ENCODE results near the gene IL3.
A peak's percentile ranks its signal among the peaks of the same experiment; 100 is the strongest.

The IL3 gene

DNA sequence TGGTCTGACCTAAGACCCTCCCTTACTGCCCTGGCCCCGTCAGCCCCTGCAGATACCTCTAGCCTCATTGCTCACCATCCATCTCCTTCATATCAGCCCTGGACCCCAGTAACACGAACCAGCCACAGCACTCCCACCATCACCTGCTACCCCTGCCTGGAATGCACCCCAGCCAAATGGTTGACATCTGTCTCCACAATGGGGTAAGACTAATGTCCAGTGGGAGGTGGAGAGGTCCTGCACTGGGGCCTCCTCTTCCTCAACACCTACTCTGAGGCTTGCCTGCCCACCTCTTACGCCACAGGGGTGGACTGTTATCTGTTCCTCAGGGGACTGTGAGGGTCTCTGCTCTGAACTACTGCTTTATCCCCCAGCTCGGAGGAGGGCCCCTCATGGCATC lies 25.2 kb downstream of the IL3 start:
- no peak for DNase-seq (ENCODE audit: low read depth)
- H3K4me3 ChIP-seq (replicated peaks; ENCODE audit: low read depth, low read length), result no peak overlapping the region
- TF ChIP-seq, protein P1, sequence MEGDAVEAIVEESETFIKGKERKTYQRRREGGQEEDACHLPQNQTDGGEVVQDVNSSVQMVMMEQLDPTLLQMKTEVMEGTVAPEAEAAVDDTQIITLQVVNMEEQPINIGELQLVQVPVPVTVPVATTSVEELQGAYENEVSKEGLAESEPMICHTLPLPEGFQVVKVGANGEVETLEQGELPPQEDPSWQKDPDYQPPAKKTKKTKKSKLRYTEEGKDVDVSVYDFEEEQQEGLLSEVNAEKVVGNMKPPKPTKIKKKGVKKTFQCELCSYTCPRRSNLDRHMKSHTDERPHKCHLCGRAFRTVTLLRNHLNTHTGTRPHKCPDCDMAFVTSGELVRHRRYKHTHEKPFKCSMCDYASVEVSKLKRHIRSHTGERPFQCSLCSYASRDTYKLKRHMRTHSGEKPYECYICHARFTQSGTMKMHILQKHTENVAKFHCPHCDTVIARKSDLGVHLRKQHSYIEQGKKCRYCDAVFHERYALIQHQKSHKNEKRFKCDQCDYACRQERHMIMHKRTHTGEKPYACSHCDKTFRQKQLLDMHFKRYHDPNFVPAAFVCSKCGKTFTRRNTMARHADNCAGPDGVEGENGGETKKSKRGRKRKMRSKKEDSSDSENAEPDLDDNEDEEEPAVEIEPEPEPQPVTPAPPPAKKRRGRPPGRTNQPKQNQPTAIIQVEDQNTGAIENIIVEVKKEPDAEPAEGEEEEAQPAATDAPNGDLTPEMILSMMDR (IDR thresholded peaks at IDR 0.05; ENCODE audit: low read length, missing control alignments), result no peak

DNA sequence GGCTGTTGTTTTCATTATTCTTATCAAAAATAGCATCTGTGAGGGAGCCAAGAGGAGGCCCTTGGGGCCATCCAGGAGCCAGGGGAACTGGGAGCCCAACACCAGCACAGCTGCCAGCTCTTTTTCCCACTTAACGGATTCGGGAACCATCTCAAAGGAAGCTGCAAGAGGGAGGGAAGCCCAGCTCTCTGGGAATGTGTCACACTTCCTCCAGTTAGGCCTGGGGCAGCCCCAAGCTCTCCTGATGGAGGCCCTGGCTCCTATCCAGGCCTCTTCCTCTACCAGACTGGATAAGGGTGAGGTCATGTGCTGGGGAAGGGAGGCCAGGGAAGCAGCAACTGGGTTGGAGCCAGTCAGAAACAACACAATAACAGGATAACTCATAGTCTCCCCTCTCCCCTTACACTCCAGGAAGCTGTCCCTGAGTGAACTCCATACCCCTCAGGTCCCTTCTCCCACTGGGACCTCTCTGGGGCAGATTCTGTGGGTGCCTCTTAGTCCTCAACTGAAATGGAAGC lies 25.9 kb downstream of the IL3 start:
- peak; percentile 99 for DNase-seq (ENCODE audit: low read depth)
- no peak overlapping the region for H3K4me3 ChIP-seq (replicated peaks; ENCODE audit: low read depth, low read length)
- TF ChIP-seq, protein P1 (IDR thresholded peaks at IDR 0.05; ENCODE audit: low read length, missing control alignments), result no peak

DNA sequence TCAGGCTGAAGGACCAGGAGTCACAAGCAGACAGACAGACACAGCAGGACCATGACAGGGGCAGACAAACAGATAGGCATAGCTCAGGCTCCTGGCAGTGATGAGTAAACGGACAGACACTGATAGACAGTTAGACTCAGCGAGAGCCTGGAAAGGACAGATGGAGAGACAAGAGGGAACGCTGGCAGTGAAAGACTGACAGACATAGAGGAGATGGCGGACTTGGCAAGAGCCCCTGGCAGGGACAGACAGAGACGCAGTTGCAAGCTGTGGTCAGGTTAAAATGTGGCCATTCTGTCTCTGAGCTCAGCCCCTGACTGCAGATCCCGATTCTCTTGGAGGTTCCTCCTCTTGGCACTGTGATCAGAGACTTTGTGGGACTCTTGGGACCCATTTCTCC lies 26.7 kb downstream of the IL3 start:
- H3K4me3 ChIP-seq (replicated peaks; ENCODE audit: low read depth, low read length), result no peak overlapping the region
- TF ChIP-seq, protein P1 (IDR thresholded peaks at IDR 0.05; ENCODE audit: low read length, missing control alignments), result no peak
- DNase-seq (ENCODE audit: low read depth), result no peak

DNA sequence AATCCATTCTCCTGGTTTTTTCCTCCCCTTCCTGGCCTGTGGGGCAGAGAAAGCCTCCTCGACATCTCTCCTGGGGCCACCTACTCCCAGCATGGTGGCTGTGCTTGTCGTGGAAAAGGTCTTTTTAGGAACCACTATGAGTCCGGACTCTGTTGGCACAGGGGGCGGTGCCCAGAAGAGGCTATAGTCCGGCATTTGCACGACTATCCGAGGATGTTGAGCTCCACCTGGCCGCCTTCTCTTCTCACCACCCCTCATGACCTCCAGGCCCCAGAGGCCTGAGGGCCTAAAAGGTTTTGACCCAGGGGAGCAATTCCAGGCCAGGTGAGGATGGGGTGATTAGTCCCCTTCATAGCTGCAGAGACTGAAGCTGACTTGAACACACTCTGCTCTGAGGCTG lies 27.2 kb downstream of the IL3 start:
- no peak overlapping the region for H3K4me3 ChIP-seq (replicated peaks; ENCODE audit: low read depth, low read length)
- TF ChIP-seq, protein P1 (IDR thresholded peaks at IDR 0.05; ENCODE audit: low read length, missing control alignments), result no peak
- no peak for DNase-seq (ENCODE audit: low read depth)

DNA sequence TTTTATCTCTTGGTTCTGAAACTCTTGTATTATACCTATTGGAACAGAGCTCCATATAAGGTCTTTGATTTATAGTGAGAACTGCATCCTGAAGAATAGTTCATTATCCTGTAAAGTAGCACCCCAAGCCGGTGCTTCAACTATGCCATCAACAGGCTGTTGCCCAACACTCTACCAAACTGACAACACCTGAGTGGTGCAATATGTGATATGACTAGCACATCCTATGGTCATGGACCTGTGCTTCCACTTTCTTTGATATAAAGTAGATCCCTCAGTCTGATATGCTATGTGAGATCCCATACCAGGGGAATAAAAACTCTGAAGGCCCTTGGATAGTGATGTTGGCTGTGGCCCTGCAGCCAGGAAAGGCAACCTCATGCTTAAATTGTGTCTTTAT lies 28.9 kb downstream of the IL3 start:
- TF ChIP-seq, protein P1 (IDR thresholded peaks at IDR 0.05; ENCODE audit: low read length, missing control alignments), result no peak
- H3K4me3 ChIP-seq (replicated peaks; ENCODE audit: low read depth, low read length), result no peak overlapping the region
- no peak for DNase-seq (ENCODE audit: low read depth)

DNA sequence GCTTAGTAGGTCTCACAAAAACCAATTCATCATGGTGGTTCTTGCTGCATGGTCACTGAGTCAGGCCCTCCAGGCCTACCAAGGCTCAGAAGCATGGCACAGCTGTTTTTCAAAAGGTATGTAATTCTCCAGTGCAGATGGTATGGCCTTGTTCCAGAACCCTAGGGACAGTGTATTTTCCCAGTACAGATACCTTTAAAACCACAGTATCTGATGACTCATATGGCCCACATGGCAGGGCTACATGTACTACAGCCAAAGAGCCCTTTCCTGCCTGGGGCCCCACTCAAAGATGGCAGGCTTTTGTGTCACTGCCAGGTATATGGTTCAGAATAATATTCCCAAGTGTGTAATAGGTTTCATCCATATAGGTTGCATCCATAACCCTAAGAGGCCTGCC lies 29.7 kb downstream of the IL3 start:
- H3K4me3 ChIP-seq (replicated peaks; ENCODE audit: low read depth, low read length), result no peak overlapping the region
- DNase-seq (ENCODE audit: low read depth), result peak; percentile 79
- TF ChIP-seq, protein P1 (IDR thresholded peaks at IDR 0.05; ENCODE audit: low read length, missing control alignments), result no peak

DNA sequence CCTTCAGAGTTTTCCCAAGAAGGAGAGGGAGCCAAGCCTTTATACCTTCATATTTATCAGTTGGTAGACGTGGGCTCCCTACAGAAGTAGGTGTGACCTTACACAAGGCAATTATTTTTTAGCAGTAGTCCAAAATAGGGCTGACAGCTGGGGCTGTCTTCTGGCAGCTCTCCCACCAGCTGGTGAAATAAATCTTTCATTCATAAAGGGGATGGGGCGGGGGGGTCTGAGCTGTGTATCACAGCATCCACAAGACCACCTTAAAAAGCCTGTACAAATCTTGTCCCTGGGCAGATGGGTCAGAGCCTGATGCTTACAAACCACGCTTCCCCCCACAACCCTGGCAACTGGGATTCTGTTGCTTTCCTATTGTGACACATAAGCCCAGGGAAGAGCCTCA lies 32.8 kb downstream of the IL3 start:
- TF ChIP-seq, protein P1 (IDR thresholded peaks at IDR 0.05; ENCODE audit: low read length, missing control alignments), result no peak
- no peak for DNase-seq (ENCODE audit: low read depth)
- no peak overlapping the region for H3K4me3 ChIP-seq (replicated peaks; ENCODE audit: low read depth, low read length)

Data from fibroblast of pulmonary artery (primary cell).